NT2/D1 (cell line): ENCODE results near the gene EMILIN2.
"Not testable (repeated sequence)": the region's sequence is repeated elsewhere in the genome, so short reads cannot be mapped to it uniquely, and the experiment has no call there.

Experiments used
- DNase-seq: peaks from one replicate; pipeline ENCODE4 v3.0.0-alpha.2; 2011; ENCODE audit warnings: low read depth, low spot score
- H3K27me3 ChIP-seq: 2 replicates; pipeline ENCODE4 v1.6.0; 2011; ENCODE audit warnings: mild to moderate bottlenecking; ENCODE audit not compliant: insufficient read length, insufficient read depth
- H3K36me3 ChIP-seq: 2 replicates; pipeline ENCODE4 v1.6.1; 2011; ENCODE audit warnings: mild to moderate bottlenecking, low read length, mixed read lengths; ENCODE audit not compliant: insufficient read depth, insufficient read length
- H3K4me1 ChIP-seq: 2 replicates; pipeline ENCODE4 v1.5.1; 2011; ENCODE audit not compliant: insufficient read depth, insufficient read length
- H3K4me3 ChIP-seq: 2 replicates; pipeline ENCODE4 v1.5.1; 2011; ENCODE audit warnings: low read depth; ENCODE audit not compliant: insufficient read length
- H3K9ac ChIP-seq: 2 replicates; pipeline ENCODE4 v1.6.0; 2011; ENCODE audit warnings: low read depth; ENCODE audit not compliant: insufficient read length
- H3K9me3 ChIP-seq: 2 replicates; pipeline ENCODE4 v1.5.1; 2011; ENCODE audit warnings: mild to moderate bottlenecking, low read length; ENCODE audit not compliant: insufficient read depth
- SUZ12 ChIP-seq: IDR thresholded peaks from 2 replicates; pipeline ENCODE4 v1.6.1; 2011; ENCODE audit not compliant: insufficient read length, insufficient read depth; ENCODE audit errors: extremely low read depth
- YY1 ChIP-seq: IDR thresholded peaks from 2 replicates; pipeline ENCODE4 v1.6.1; 2011; ENCODE audit not compliant: insufficient read length, insufficient read depth
- ZNF274 ChIP-seq: IDR thresholded peaks from 2 replicates; pipeline ENCODE4 v1.6.1; 2011; ENCODE audit warnings: mild to moderate bottlenecking, low read depth, low read length

The EMILIN2 gene

DNA sequence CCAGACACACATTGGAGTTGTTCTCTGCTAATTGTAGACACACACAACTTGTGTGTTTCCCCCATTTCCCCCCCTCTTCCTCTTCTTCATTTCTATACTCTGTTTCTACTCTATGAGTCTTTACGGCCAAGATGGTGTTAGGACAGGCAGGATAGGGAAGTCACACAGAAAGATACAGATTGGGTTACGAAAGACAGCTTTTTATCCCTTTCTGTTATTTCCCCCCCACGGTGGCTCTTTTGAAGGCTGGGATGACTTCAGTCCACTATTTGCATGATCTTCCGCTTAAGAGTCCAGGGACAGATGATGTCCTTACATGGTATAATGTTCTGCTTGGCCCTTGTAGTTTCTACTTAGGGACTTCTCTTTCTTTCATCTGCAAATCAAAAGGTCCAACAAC, 1.6 kb upstream of the EMILIN2 start:
- Histone ChIP-seq H3K36me3 (peaks cover 13% of the 10 kb centered on the region), H3K4me3 (no peak overlapping the region), H3K9ac (no peak overlapping the region), H3K9me3 (no peaks in the 10 kb centered on the region), H3K4me1 (no peaks in the 10 kb centered on the region), H3K27me3 (no peaks in the 10 kb centered on the region)
- no peak for TF ChIP-seq ZNF274
- no peak for TF ChIP-seq YY1
- TF ChIP-seq SUZ12 = no peak
- no peak for DNase-seq

DNA sequence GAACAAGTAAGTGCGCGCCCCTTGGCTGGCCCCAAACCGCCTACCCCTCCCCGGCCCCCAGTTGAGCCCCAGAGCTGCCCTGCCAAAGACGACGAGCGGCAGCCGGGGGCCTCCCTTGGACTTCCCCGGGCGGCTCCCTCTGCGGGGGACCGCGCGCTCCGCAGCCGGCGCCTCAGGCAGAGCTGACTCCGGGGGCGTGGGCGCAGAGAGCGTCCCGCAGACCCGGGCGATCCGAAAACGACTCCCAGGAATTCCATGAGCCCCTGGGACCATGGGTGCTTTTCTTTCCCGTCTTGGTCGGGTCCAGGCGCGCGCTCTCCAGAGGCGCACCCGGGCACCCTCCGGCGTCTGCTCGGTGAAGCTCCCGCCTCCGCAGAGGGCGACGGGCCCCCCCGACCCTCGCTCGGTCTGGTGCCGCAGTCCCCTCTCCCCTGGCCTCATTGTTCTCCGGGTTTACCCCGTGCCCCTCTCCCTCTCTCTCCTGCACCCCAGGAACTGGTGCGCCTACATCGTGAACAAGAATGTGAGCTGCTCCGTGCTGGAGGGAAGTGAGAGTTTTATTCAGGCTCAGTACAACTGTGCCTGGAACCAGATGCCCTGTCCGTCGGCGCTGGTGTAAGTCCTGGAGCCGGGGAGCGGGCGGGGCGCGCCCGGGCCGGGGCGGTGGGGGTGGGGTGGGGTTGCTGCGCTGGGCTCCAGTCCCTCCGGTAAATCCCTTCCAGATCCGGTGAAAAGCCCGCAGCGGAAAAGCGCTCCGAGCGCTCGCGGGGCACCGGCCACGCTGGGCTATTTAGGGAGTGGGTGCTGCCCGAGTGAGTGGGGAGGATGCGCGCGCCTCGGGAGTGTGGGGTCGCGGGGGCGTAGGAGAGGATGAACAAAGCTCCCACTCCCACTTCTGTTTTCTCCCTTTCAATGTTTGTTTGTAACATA, 776 bp downstream of the EMILIN2 start:
- H3K4me3 ChIP-seq = peak overlapping the region; percentile 71

DNA sequence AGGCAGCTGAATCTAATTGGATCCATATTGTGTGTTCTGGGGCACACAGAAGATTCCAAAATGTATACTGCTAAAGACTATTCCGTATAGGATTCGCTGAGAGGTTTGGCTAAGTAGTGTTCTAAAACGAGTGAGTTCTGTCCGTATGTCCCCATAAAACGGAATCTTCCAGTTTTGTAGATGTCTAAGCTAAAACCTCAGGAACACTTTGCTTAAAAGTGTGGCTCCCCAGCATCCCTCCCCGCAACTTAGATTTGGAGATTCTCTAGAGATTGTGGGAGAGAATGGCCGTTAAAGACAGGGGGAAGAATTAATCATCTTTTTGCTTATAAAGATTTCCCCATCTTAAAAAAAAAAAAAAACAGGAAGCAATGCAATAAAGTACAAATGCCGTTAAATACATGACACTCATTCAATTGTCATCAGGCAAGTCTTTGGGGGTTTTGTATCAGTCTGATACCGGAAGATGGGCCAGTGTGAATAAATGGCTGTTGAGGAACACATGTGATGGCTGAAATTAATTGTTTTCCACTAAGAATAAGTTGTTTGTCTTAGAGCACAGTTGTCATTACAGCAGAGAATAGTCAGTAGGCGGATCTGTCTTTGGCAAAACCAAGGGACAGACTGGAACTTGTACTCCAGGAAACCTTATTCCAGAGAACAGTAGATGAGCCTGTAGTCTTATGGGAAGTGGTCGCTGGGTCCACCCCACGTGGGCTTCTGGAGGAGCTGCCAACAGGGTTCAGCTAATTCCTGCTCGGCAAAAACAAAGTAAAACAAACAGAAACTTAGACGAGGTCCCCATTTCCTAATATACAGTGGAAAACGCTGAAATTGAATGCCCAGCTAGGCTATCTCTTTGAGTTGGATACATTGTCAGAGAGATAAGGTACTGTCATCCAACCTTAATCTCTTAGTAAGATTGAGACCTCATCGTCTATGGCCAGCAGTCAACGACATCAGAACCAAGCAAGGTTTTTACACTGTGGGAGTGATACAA, 1.7 kb downstream of the EMILIN2 start:
- TF ChIP-seq SUZ12 (no peak), ZNF274 (no peak), YY1 (no peak)
- H3K36me3 ChIP-seq = peaks cover 43% of the 10 kb centered on the region
- no peak for DNase-seq
- H3K4me3 ChIP-seq = peak overlapping the region; percentile 71
- H3K9me3 ChIP-seq = no peaks in the 10 kb centered on the region
- no peaks in the 10 kb centered on the region for H3K27me3 ChIP-seq
- peaks cover 2% of the 10 kb centered on the region for H3K4me1 ChIP-seq
- peak overlapping the region; percentile 54 for H3K9ac ChIP-seq

More for the DNA sequence above, 776 bp downstream of the EMILIN2 start:
- Histone ChIP-seq H3K36me3 (peaks cover 34% of the 10 kb centered on the region), H3K9ac (peak overlapping the region; percentile 85), H3K27me3 (no peaks in the 10 kb centered on the region), H3K9me3 (no peaks in the 10 kb centered on the region), H3K4me1 (peaks cover 2% of the 10 kb centered on the region)
- no peak for TF ChIP-seq SUZ12
- no peak for TF ChIP-seq YY1
- no peak for DNase-seq

GRCh38 chr18:2850816-2851215, 4.0 kb downstream of the EMILIN2 start:
- Histone ChIP-seq H3K27me3 (no peaks in the 10 kb centered on the region), H3K9ac (no peak overlapping the region), H3K36me3 (peaks cover 60% of the 10 kb centered on the region), H3K9me3 (no peaks in the 10 kb centered on the region), H3K4me1 (peaks cover 2% of the 10 kb centered on the region), H3K4me3 (no peak overlapping the region)
- no peak for TF ChIP-seq SUZ12
- no peak for TF ChIP-seq YY1
- no peak for TF ChIP-seq ZNF274
- DNase-seq = no peak

GRCh38 chr18:2851771-2852170, 5.0 kb downstream of the EMILIN2 start:
- peaks cover 2% of the 10 kb centered on the region for H3K4me1 ChIP-seq
- no peaks in the 10 kb centered on the region for H3K27me3 ChIP-seq
- no peak for DNase-seq
- TF ChIP-seq YY1 = no peak
- no peak for TF ChIP-seq ZNF274
- no peak for TF ChIP-seq SUZ12
- no peak overlapping the region for H3K4me3 ChIP-seq
- H3K36me3 ChIP-seq = peaks cover 62% of the 10 kb centered on the region
- H3K9me3 ChIP-seq = no peaks in the 10 kb centered on the region
- no peak overlapping the region for H3K9ac ChIP-seq

- not testable (repeated sequence) for H3K4me1 ChIP-seq, H3K9me3 ChIP-seq, H3K9ac ChIP-seq, H3K4me3 ChIP-seq, H3K27me3 ChIP-seq, DNase-seq
- peaks cover 62% of the 10 kb centered on the region for H3K36me3 ChIP-seq
Observed at GRCh38 chr18:2852460-2852859, 5.7 kb downstream of the EMILIN2 start.
